HG03520 (cell line): ENCODE results near the gene TSPAN9.

Experiments
- ATAC-seq: cut with Tn5 transposase; IDR thresholded peaks from one replicate; pipeline ENCODE4 v1.9.1; 2021; ENCODE audit warnings: mild to moderate bottlenecking, moderate library complexity; ENCODE audit not compliant: unreplicated experiment

TSPAN9 gene

DNA sequence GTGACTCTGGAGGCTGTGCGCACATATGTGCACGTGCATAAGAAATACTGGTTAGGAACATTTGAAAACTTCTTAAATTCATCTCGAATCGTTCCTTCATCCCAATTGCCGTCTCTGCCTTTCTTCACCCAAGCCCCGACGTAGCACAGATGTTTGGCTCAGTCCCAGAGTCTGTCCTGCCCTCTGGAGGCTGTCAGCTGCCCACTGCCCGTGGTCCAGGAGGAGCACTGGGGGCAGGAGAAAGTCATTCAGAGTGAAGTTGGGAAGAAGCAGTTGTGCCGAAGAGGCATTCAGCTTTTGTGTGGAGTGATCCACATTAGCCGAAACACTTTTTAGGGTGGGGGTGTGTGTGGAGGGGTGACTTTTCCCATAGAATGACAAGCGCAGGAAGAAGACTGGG lies 124.9 kb downstream of the TSPAN9 start:
- no peak for ATAC-seq

DNA sequence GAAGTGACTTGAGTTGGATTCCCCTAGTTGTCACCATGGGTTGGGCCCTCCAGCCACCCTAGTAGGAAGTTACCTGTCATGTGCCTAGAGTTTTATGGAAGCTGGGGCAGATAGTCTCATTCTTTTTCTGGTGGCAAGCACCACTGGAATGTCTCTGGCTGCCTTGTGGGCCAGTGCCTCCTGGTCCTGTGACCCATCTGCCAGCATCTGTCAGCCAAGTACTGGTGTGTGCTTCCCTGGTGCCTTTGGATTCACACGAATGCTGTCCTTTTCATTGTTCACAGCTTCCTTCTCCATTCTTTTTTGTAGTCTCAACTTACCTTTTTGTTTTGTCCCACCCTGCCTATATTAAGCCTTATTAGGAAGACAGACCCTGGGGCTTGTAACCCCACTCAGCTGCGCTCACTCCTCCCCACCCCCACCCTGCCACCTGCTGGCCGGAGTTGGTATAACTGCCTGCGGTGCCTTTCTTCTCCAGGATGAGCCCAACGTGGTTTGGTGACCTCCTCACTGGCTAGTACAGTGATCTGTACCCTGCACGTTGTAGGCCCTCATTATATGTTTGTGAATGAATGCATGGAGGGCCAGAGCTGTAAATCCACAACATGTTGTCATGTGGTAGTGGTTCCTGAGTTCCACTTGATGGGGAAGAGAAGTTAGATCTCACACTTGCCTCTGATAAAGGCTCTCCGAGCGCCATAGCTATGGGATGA lies 125.7 kb downstream of the TSPAN9 start:
- no peak for ATAC-seq

DNA sequence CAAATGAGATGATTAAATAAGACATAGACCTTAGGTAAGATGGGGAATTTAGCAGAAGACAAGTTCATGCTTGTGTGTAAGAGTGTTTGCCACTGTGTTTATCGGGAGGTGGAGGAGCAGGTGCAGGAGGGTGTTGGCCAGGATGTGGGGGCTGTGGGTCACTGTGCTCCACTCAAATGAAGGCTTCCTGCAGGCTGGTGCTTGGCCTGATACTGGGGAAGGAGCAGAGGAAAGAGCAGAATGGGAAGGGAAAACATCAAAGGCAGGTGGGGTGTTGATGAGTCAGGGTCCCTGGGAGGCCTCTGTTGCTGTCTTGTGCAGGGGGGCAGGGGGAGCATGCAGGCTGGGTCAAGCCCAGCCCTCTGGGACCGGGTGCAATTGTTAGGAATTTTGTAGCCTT lies 126.5 kb downstream of the TSPAN9 start:
- ATAC-seq = no peak

DNA sequence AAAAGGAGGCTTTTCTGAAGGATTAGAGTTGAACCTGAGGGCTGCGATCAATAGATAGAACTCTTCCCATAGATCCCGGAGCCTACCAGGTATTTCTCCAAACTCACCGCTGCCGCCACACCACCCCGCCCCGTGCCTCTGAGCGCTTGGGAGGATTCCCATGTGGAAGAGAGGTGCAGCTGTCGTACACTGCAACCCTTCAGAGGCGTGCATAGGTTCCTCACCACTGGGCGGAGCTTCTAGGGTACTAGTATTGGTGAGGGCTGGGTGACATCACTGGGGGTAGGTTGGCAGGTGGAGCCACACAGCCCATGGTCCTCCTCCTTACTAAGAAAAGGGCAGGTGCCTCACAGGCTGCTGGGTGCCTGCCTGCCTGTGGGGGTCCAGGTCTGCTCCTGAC lies 127.0 kb downstream of the TSPAN9 start:
- ATAC-seq = no peak

DNA sequence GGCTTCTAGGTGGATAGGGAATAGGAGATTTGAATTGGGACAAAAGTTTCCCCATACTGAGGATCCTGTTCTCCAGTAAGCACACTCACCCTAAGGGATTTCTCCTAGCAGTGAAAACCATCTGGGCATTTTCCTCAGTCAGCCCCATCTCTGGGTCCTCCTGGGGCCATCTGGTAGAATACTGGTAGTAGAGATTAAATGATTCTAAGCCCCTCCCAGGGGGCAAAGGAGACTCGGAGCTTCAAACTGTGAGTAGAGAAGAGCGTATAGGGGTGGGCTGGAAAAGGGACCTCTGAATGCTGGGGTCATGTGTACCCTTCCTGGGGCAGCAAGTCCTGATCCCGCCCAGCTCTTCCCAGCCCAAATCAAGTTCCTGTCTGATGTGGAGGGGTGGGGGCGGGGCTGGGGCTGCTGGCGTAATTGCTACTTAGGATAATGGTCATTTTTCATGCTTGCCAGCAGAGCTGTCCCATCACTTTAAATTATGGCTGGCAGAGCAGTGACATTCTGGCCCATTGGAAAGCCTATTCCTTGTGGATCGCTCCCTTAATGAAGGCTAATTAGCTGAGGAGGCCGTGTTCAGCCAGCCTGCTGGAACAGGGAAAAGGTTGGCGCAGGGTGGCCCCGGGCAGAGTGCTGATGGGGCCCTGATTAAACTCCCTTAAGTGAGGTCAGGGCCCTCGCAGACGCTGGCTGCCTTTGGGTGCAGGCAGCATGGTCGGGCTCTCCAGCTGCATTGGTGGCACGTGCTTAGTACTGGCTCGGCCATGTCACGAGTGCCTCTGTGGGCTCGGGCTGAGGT lies 127.8 kb downstream of the TSPAN9 start:
- no peak for ATAC-seq

DNA sequence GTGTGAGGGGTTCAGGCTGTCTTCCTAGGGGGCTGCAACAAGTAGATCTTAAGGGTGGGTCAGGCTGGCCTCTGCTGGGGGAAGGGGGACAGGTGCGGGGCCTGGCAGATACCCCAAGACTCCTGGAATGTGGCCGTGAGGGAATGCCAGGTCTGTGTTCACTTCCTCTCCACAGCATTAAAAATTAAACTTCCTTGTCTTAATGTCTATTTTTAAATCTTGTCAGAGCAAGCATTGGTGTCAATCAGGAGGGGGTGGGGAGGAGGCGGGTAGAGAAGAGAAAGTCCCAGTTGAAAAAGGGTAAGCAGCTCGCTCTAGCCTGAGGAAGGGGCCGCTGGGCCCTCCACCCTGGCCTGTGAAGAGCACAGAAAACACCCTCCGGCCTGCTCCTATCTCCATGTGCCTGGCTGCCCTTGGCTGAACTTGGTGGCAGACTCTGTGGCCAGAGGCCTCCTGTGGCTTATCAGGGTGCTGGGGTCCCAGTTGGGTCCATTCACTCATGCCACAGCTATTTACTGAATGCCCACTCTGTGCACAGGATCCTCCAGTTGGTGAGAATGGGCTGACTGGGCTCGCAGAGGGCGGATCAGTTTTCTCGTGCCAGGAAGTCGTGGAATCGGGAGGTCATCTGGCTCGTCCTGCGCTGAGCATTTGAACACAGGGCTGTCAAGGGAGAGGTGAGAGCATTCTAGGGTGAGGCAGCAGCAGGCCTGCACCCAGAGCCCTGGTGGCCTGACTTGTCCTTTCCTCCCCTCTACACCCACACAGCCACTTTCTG lies 128.8 kb downstream of the TSPAN9 start:
- no peak for ATAC-seq

DNA sequence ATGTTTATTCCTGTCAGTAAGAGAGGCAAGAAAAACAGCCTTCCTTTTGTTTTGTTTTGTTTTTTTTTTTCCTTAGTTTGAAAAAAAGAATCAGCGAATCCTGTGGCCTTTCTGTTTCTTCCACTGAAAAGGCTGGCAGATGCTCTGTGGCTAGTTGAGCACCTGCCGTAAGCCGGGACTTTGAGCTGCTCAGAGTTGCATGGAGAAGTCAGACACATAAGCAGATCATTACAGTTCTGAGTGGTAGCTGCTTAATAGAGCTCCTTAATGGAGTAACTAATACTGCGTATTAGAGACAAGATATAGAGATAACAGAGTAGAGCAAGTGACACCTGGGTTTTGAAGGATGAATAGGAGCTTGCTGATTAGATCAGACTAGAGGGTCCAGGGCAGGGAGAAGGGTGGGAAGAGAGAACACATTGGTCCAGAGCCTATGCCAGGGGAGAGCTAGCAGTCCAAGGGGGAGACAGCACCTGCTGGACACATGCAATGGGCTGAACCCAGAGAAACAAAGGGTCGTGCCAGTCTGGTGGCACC lies 129.4 kb downstream of the TSPAN9 start:
- no peak for ATAC-seq

DNA sequence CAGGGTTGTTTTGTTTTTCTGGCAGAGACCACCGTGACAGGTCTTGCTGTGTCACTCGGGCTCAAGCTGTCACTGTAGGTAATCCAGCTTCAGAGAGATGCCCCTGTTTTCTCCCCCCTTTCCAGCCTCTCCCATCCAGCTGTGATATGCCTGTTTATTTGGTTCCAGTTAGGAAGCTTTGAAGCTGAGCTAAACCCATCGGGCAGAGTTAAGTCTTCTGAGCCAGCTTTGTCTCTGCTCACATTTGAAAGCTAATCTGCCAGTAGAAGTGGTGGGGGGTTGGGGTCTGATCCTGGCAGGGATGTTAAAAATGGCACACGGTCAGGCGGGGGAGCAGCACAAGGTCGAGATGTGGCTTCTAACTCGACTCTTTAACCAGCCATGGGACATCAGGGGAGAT lies 130.0 kb downstream of the TSPAN9 start:
- no peak for ATAC-seq

DNA sequence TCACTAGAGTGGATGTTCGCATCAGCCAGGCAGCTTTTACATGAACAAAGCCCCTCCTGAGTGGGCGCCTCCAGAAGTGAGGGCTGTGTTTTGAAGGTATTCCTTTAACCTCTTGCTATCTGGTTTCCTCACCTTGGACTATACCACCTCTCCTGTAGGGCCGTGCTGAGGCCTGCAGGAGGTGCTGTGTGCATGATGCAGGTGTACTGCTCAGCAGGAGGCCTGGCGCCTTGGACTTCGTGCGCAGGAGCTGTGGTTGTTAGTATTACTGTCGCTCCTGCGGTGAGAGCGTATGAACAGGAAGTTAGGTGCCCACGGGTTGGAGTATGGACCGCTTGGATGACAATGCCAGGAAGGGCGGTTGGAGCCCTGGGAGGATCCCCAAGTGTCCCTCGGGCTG lies 130.7 kb downstream of the TSPAN9 start:
- ATAC-seq = no peak

DNA sequence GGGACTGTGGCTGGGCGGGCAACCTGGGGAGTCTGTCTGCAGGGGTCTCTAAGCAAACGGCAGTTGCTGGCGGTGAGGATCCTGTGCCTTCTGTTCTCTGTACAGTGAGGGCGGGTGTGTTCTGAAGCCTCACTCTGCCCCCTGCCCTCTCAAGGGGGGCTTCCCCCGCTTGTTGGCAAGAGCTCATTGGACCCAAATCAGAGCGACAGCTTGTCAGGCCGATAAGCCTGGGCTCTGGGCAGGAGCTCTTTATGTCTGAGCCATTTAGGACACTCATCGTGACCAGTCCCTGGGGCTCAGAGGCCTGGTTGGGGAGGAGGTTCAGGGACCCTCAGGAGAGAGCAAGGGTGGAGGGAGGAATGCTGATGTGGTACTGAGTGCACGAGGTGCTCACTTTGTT lies 136.0 kb downstream of the TSPAN9 start:
- no peak for ATAC-seq

DNA sequence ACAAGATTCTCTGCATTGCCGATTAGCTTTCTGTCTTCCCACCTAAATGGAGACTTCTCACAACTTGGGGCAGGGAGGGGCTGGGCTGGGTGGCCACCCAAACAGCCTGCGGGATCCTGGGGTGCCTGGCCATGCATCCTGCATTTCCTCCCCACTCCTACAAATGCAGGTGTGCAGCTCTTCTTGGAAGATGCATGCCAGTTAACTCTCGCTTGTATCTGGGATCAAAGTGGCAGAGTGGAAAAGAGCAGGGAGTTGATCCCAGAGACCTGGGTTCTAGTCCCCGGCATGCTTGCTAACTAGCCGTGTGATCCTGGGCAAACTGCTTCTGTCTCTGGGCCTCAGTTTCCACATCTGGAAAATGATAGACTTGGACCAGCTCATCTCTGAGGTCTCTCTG lies 136.6 kb downstream of the TSPAN9 start:
- ATAC-seq = no peak

DNA sequence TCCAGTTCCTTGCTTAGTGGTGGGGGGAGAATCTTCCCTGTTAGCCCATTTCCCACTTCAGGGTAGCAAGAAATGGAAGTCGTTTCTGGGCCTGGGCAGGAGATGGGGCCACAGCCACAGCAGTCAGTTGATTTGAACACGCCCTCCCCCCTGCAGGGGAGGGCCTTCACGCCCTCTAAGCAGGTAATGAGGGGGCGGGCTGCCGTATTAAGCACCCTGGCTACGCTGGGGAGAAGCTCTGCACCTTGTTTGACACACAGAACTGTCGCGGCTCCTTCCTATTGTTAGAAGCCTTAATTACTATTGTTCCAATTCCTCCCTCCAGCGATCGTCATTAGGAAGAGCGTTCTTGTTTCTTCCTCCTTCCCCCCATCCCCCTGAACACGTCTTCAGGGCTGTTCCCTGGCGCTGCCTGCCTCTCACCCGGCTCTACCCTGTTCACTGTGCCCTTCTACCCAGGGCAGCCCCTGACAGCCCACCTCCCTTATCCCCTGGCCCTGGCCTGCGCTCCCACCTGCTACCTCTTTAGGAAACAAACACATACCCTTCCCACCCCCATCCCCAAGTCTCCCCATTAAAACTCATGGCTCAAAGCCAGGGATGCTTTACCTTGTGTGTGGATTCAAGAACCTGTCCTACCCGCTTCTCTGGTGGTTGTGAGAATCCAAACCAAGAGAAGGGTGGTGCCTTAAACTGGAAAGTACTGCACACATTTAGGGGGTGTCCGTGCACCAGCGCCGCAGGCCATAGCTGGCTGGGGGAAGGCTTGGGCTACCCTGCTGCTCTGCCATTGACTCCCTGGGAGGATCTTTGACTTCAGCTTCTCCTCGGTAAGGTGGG lies 137.6 kb downstream of the TSPAN9 start:
- ATAC-seq = no peak

DNA sequence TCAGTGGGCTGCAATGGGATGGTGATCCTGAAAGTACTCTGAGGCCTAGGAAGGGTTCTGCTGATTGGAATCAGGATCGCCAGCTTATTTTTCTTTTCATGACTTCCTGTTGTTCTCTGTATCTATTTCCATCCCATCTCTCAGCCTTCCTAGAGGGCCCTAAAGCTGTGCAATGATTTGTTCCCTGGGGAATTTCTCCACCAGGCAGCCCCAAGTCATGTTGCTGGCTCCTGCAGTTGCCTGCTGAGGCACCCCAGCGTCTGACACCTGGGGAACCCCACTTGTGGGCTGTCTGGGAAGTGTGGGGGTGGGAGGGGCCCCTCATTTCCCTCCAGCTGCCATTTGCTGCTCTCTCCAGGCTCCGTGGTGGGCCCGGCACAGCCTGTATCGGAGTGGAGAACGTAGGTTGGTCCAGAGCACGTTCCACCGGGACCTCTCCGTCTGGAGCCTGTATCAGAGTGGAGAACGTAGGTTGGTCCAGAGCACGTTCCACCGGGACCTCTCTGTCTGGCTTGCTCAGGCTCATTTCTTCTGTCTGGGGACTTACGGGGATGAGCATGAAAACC lies 138.3 kb downstream of the TSPAN9 start:
- ATAC-seq = no peak

DNA sequence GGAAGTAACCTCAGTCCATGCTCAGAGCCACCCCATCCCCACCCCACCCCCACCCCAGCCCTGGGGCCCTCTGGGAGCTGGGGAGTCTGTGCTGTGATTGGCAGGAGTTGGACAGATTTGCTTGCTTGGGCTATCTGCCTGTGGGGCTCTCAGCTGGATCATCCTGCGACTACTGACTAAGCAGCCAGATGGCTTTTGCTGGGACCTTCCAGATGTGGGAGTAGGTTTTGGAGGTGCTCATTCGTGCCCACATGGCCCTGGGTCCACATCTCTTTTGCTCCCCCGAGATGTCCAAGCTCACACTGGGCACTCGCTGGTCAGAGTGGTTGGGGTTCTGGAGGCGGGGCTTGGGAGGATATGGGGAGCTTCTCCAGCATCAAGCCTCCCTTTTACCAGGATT lies 138.9 kb downstream of the TSPAN9 start:
- no peak for ATAC-seq

DNA sequence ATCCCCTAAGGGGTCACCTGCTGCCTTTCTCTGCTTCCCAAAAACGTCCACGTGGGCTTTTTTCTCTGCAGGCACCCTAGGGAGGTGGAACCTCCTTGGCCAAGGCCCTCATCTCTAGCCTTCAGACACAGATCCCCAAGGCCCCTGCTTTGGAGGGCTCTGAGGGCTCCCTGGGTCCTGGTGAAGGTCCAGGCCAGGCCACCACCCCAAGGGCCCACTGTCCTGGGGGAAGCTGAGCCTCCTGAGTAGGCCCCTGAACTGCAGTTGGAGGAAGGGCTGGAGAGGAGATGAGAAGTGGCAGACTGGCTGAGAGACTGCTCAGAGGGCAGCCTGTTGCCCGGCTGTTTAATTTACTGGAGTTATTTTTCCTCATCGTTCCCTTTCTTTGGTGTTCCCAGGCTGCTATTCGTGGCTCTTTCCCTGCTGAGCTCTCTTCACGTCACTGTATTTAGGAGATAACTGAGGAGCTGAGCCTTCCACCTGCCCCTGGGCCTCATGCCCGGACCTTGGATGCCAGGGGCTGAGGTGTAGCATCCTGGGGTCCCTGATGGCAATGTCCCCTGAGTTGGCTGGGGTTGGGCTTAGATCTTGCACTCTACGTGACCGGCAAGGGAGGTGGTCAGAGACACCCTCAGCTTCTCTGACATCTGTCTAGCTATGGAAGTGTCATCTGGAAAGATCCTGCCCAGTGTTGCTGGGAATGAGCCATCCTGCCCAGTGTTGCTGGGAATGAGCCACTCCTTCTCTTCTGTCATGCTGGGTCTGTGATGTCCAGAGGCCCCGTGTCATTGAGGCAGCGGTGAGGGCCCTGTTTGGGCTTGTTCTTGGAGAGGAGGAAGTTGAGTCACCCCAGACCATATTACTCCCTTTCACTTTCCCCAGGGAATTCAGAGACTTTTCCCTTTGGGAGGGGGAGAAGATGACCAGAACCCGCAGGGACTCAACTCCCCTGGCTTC lies 139.8 kb downstream of the TSPAN9 start:
- no peak for ATAC-seq

DNA sequence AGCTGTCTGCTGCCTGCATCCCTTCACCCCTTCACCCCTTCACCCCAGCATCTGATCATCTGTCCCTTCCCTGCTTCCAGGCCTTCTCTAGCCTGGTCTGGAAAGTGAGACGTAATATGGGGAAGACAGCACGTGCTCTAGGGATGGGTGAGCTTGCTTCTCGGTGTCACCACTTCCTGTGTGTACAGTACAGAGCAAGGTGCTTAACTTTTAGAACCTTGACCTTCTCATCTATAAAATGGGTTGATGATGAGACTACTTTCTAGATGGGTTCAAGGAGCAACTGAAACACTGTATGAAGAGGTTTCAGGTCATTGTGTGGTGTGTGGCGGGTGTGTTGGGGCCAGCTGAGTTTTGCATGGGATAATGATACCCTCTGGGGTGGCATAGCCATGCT lies 140.5 kb downstream of the TSPAN9 start:
- ATAC-seq = no peak

DNA sequence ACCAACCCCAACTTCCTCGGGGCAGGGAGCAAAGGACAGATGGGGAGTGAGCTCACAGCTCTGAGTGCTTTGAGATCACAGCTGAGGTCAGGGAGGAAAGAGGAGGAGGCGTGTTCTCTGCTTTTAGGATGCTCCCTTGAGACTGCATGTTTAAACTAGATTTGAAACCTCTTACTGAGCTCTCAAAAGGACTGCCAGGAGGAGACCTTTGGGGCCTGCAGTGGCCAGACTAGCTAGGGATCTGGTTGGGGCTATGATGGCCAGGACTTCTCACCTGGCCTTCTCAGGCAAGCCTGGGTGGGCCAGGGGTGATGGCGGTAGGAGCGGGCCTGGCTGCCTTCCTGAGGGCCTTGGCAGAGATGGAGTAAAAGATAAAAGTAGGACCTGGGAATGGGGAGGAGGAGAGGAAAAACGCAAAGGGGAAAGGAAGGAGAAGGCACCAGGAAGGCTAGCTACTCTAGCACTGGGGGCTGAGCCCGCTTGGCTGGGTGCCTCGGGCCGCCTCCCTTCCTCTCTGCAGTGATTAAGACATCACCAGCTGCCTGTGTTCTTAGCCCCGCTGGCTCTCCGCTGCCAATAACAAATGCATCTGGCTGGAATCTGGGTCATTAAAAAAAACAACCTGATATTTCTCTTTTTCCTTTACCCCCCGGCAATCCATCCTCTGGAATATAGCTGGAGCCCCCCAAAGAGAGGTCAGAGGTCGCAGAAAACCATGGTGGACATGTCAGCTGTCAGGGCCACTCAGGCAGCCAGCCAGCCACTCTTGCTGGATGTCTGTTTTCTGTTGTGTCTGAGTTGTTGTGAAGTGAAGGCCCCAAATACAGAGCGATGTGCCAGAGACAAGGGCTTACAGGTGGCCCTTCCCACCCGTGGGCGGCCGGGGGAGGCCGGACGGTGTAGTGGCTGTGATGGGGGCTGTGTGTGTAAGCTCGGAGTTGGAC lies 141.3 kb downstream of the TSPAN9 start:
- ATAC-seq = no peak

DNA sequence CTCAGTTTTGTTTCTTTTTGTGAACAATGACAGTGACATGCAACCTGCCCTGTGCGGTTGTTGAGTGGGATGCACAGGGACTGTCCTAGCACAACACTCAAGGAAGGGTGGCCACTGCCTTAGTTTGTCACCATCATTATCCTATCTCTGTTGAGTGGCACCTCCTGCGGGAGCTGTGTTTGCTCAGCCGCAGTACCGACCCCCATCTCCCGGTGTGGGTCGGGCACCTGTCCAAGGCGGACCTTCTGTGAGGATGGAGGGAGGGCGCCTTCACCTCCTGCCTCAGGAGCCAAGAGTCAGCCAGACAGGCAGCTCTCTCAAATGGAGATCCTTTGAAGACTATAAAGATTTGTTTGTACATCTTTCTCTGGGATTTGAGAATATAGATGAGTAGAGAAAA lies 142.1 kb downstream of the TSPAN9 start:
- ATAC-seq = no peak
